H1 (cell line): ENCODE data around the gene NR5A2. TPM values are rescaled to one million over a fixed set of nuclear protein-coding genes. Genes with fewer than 3 reads are reported as not detected.

ENCODE experiments used
- CTCF ChIA-PET: fragments of 300-600 bp; sonication (Branson Sonifier 250); formaldehyde crosslinking; loops from one replicate; lab custom pipeline; 2021; ENCODE audit not compliant: partially characterized antibody; lab: Charles Lee
- POLR2A ChIA-PET: fragments of 300-600 bp; sonication (Branson Sonifier 250); formaldehyde crosslinking; loops from one replicate; lab custom pipeline; 2021; ENCODE audit warnings: inconsistent platforms; ENCODE audit not compliant: partially characterized antibody; lab: Charles Lee
- DNase-seq, 2 experiments: peaks; one replicate each; pipeline versions ENCODE4 v3.0.0 to v3.0.0-alpha.2; 2010 to 2022; ENCODE audit warnings: low spot score in 2 of 2, low read depth in 1 of 2, mixed read lengths in 1 of 2
- FAIRE-seq: peaks from 2 replicates; lab custom pipeline; 2011; peaks lifted over from hg19 to GRCh38; lab: Jason Lieb, UNC
- H2AFZ ChIP-seq: 2 replicates; pipeline ENCODE4 v1.8.1; 2012; ENCODE audit warnings: low read length, inconsistent platforms
- H2AK5ac ChIP-seq: 2 replicates; pipeline ENCODE4 v1.6.1; 2013; ENCODE audit warnings: low read depth, low read length
- H2BK120ac ChIP-seq: replicated peaks from 2 replicates; pipeline ENCODE3; 2013; ENCODE audit warnings: low read depth, low read length, inconsistent platforms
- H2BK12ac ChIP-seq: 2 replicates; pipeline ENCODE4 v1.6.1; 2013; ENCODE audit warnings: low read depth, low read length
- H2BK15ac ChIP-seq: 2 replicates; pipeline ENCODE4 v1.6.1; 2013; ENCODE audit warnings: low read length
- H2BK20ac ChIP-seq: 2 replicates; pipeline ENCODE4 v1.6.1; 2013; ENCODE audit warnings: low read length
- H2BK5ac ChIP-seq: 2 replicates; pipeline ENCODE4 v1.6.1; 2013; ENCODE audit warnings: low read depth, low read length
- H3K14ac ChIP-seq: 2 replicates; pipeline ENCODE4 v1.6.1; 2013; ENCODE audit warnings: inconsistent platforms; ENCODE audit not compliant: insufficient read length
- H3K18ac ChIP-seq: 2 replicates; pipeline ENCODE4 v1.6.1; 2013; ENCODE audit warnings: low read length; ENCODE audit errors: extremely low read depth
- H3K23ac ChIP-seq: 2 replicates; pipeline ENCODE4 v1.6.1; 2013; ENCODE audit warnings: inconsistent platforms; ENCODE audit not compliant: insufficient read length
- H3K23me2 ChIP-seq: 2 replicates; pipeline ENCODE4 v1.6.1; 2013; ENCODE audit warnings: low read depth, low read length
- H3K27ac ChIP-seq: 2 replicates; pipeline ENCODE4 v1.6.1; 2011; ENCODE audit warnings: low read depth, low read length, inconsistent platforms
- H3K27me3 ChIP-seq, 4 experiments: replicated peaks in 1 of 4; 1 replicate in 1 of 4; 2 replicates in 3 of 4; pipeline versions ENCODE4 v1.6.1 to v1.8.1; 2011 to 2013; ENCODE audit warnings: low read length in 3 of 4, mild to moderate bottlenecking in 3 of 4, inconsistent platforms in 2 of 4, mixed read lengths in 2 of 4, moderate library complexity in 1 of 4; ENCODE audit not compliant: control insufficient read depth in 3 of 4, insufficient read depth in 3 of 4; ENCODE audit errors: extremely low read depth in 1 of 4
- H3K36me3 ChIP-seq, 4 experiments: 2 replicates each; pipeline versions ENCODE4 v1.6.1 to v1.8.1; 2011 to 2013; ENCODE audit warnings: mild to moderate bottlenecking in 4 of 4, low read length in 3 of 4, moderate library complexity in 2 of 4, control low read depth in 1 of 4, inconsistent platforms in 1 of 4; ENCODE audit not compliant: insufficient read depth in 4 of 4, control insufficient read depth in 2 of 4
- H3K4ac ChIP-seq: replicated peaks from 2 replicates; pipeline ENCODE3; 2013; ENCODE audit warnings: low read length, low read depth, mixed read lengths, inconsistent platforms; ENCODE audit not compliant: insufficient read length
- H3K4me1 ChIP-seq, 4 experiments: replicated peaks in 1 of 4; 1 replicate in 1 of 4; 2 replicates in 3 of 4; pipeline versions ENCODE4 v1.6.1 to v1.8.1; 2011 to 2013; ENCODE audit warnings: low read length in 3 of 4, inconsistent platforms in 2 of 4, mixed read lengths in 1 of 4; ENCODE audit not compliant: insufficient read depth in 4 of 4, control insufficient read depth in 3 of 4
- H3K4me2 ChIP-seq, 2 experiments: 2 replicates each; pipeline versions ENCODE4 v1.6.1 to v1.8.1; 2011 to 2013; ENCODE audit warnings: low read depth in 2 of 2, low read length in 2 of 2, control low read depth in 1 of 2, inconsistent platforms in 1 of 2, mild to moderate bottlenecking in 1 of 2; ENCODE audit not compliant: insufficient read depth in 1 of 2
- H3K4me3 ChIP-seq, 4 experiments: fragments of 200-600, 300-600 bp in 1 of 4; sonication (generic), shearing (Covaris generic), sonication (Bioruptor Twin) in 1 of 4; 2 replicates each; pipeline versions ENCODE4 v1.5.1 to v1.8.1; 2011 to 2016; ENCODE audit warnings: low read length in 4 of 4, low read depth in 3 of 4, control low read depth in 2 of 4, inconsistent platforms in 2 of 4, mild to moderate bottlenecking in 2 of 4, mixed read lengths in 1 of 4, moderate library complexity in 1 of 4; ENCODE audit not compliant: insufficient read depth in 2 of 4; ENCODE audit errors: extremely low read depth in 1 of 4
- H3K56ac ChIP-seq: replicated peaks from 2 replicates; pipeline ENCODE3; 2013; ENCODE audit warnings: low read depth, mild to moderate bottlenecking, mixed read lengths, low read length, inconsistent platforms; ENCODE audit not compliant: insufficient read length
- H3K79me1 ChIP-seq: 2 replicates; pipeline ENCODE4 v1.6.1; 2013; ENCODE audit warnings: low read depth, low read length, control low read depth
- H3K79me2 ChIP-seq, 2 experiments: 2 replicates each; pipeline versions ENCODE4 v1.6.1 to v1.8.1; 2012 to 2013; ENCODE audit warnings: low read length in 2 of 2, mild to moderate bottlenecking in 2 of 2, inconsistent platforms in 1 of 2; ENCODE audit not compliant: insufficient read depth in 2 of 2, control insufficient read depth in 1 of 2
- H3K9ac ChIP-seq, 4 experiments: replicated peaks in 1 of 4; 1 replicate in 1 of 4; 2 replicates in 3 of 4; pipeline versions ENCODE4 v1.6.1 to v1.8.1; 2011 to 2013; ENCODE audit warnings: low read depth in 3 of 4, low read length in 3 of 4, control low read depth in 2 of 4, mild to moderate bottlenecking in 2 of 4, moderate library complexity in 2 of 4, inconsistent platforms in 1 of 4; ENCODE audit errors: extremely low read depth in 1 of 4
- H3K9me3 ChIP-seq, 2 experiments: 2 replicates each; pipeline versions ENCODE4 v1.6.1 to v1.8.1; 2012 to 2013; ENCODE audit warnings: mild to moderate bottlenecking in 2 of 2, moderate library complexity in 2 of 2, control low read depth in 1 of 2, inconsistent platforms in 1 of 2, low read depth in 1 of 2, low read length in 1 of 2, mixed read lengths in 1 of 2; ENCODE audit not compliant: insufficient read depth in 2 of 2
- H4K20me1 ChIP-seq, 2 experiments: replicated peaks in 1 of 2; 2 replicates each; pipeline versions ENCODE3 to v1.8.1; 2011 to 2013; ENCODE audit warnings: inconsistent platforms in 2 of 2, low read length in 2 of 2, mild to moderate bottlenecking in 1 of 2; ENCODE audit not compliant: insufficient read depth in 2 of 2, control insufficient read depth in 1 of 2
- H4K5ac ChIP-seq: 2 replicates; pipeline ENCODE4 v1.6.1; 2013; ENCODE audit warnings: low read length, low read depth, mixed read lengths, inconsistent platforms; ENCODE audit not compliant: insufficient read length
- H4K8ac ChIP-seq: 2 replicates; pipeline ENCODE4 v1.8.0; 2013; ENCODE audit warnings: mild to moderate bottlenecking, moderate library complexity, low read length, inconsistent platforms; ENCODE audit not compliant: insufficient read depth; ENCODE audit errors: extremely low read depth
- H4K91ac ChIP-seq: replicated peaks from 2 replicates; pipeline ENCODE3; 2013; ENCODE audit warnings: low read length, mixed read lengths, inconsistent platforms; ENCODE audit not compliant: insufficient read length
- ASH2L ChIP-seq: fragments of 200-600, 300-600 bp; sonication (generic); IDR thresholded peaks from one replicate; pipeline ENCODE4 v1.7.1; 2017; ENCODE audit warnings: low read length
- CTBP2 ChIP-seq: IDR thresholded peaks from 2 replicates; pipeline ENCODE4 v1.7.0; 2011; ENCODE audit warnings: borderline replicate concordance, mild to moderate bottlenecking, moderate library complexity, mixed read lengths, low read length; ENCODE audit not compliant: insufficient read depth, insufficient read length
- CTCF ChIP-seq, 3 experiments: IDR thresholded peaks; 1 replicate in 2 of 3; 2 replicates in 1 of 3; pipeline versions ENCODE4 v1.5.1 to v1.6.1; 2011; ENCODE audit warnings: low read length in 3 of 3, mild to moderate bottlenecking in 3 of 3, inconsistent platforms in 2 of 3, low read depth in 1 of 3, moderate library complexity in 1 of 3; ENCODE audit not compliant: insufficient read depth in 1 of 3; ENCODE audit errors: control extremely low read depth in 1 of 3
- EGR1 ChIP-seq: IDR thresholded peaks from 2 replicates; pipeline ENCODE4 v1.6.1; 2011; ENCODE audit warnings: low read depth, low read length, borderline replicate concordance
- JUND ChIP-seq: IDR thresholded peaks from 2 replicates; pipeline ENCODE4 v1.6.1; 2011; ENCODE audit warnings: mild to moderate bottlenecking, improper control_type of control experiment, low read length
- KDM4A ChIP-seq: IDR thresholded peaks from one replicate; pipeline ENCODE4 v1.7.1; 2012; ENCODE audit warnings: low read depth, mild to moderate bottlenecking, moderate library complexity, low read length, inconsistent platforms; ENCODE audit not compliant: severe bottlenecking
- MAFK ChIP-seq: IDR thresholded peaks from 2 replicates; pipeline ENCODE4 v1.6.1; 2012; ENCODE audit warnings: low read depth, mild to moderate bottlenecking, improper control_type of control experiment, low read length
- NANOG ChIP-seq: IDR thresholded peaks from 2 replicates; pipeline ENCODE4 v1.6.1; 2011; ENCODE audit warnings: low read length, low read depth, mild to moderate bottlenecking, inconsistent platforms; ENCODE audit not compliant: insufficient read depth, poor library complexity, severe bottlenecking
- NRF1 ChIP-seq: IDR thresholded peaks from 2 replicates; pipeline ENCODE4 v1.6.1; 2011; ENCODE audit warnings: mild to moderate bottlenecking, low read depth, low read length, improper control_type of control experiment
- SIX5 ChIP-seq: IDR thresholded peaks from 2 replicates; pipeline ENCODE4 v1.6.1; 2011; ENCODE audit warnings: mild to moderate bottlenecking, low read depth, low read length
- SP2 ChIP-seq: IDR thresholded peaks from 2 replicates; pipeline ENCODE4 v1.6.1; 2012; ENCODE audit warnings: mild to moderate bottlenecking, low read length, inconsistent platforms
- TBP ChIP-seq: IDR thresholded peaks from 2 replicates; pipeline ENCODE4 v1.6.1; 2011; ENCODE audit warnings: low read depth, low read length, improper control_type of control experiment
- WGBS, 2 experiments: shearing (Covaris generic) in 1 of 2; methylation state at CpG; one replicate each; pipeline versions ENCODE4 v1.1.6 to v1.1.7; 2013 to 2015; ENCODE audit warnings: low lambda C conversion rate in 2 of 2, mixed read lengths in 2 of 2, inconsistent platforms in 1 of 2, low coverage in 1 of 2, missing lambda C conversion rate in 1 of 2; ENCODE audit not compliant: insufficient replicate concordance in 2 of 2, insufficient coverage in 1 of 2, insufficient read length in 1 of 2; ENCODE audit errors: extremely low coverage in 1 of 2, missing lambda C conversion rate in 1 of 2; 5-methylcytosine and 5-hydroxymethylcytosine counted together
- polyA plus RNA-seq, 7 experiments: library from polyadenylated mRNA; depleted of rRNA in 3 of 7; stranded (reverse) in 5 of 7; unstranded in 2 of 7; fragments of >200 nt in 5 of 7; fragments of 200-250 nt in 2 of 7; gene quantifications; 1 replicate in 5 of 7; 2 replicates in 1 of 7; 4 replicates in 1 of 7; pipeline versions ENCODE4 v1.2.1 to v1.2.3, GENCODE V29; 2011 to 2013; ENCODE audit warnings: missing spikeins in 2 of 7, mixed read lengths in 2 of 7
- total RNA-seq: library from RNA; stranded (reverse); fragmentation: NEBNext Ultra II Directional; extraction: Animal tissue kit (Norgen Biotek cat#: 25700); gene quantifications from 2 replicates; pipeline ENCODE4 v1.2.1, GENCODE V29; 2021

Gene NR5A2
- total and polyA plus RNA-seq, 2 of the 8 experiments (the other 6 are each of a cell fraction or from before 2014, with no cell fraction given): 1.7 to 11.6 TPM

GRCh38 chr1:200173097-200173618 is 145.6 kb downstream of the NR5A2 start:
- Histone ChIP-seq H3K79me2 (no peaks in the 10 kb centered on the region), H3K9ac (no peak overlapping the region), H3K23ac (no peak overlapping the region), H2AFZ (no peak overlapping the region), H2BK20ac (no peak overlapping the region), H3K4me1 (peaks cover 0 to 4% (median 0%) of the 10 kb centered on the region in 4 experiments; a peak in 3 of 7 replicates), H3K4me3 (no peak overlapping the region), H3K27ac (no peak overlapping the region), H3K9me3 (no peaks in the 10 kb centered on the region), H3K14ac (no peak overlapping the region), H3K4ac (no peak overlapping the region), H2BK12ac (no peak overlapping the region), H3K23me2 (no peaks in the 10 kb centered on the region), H2BK120ac (no peak overlapping the region), H2AK5ac (no peak overlapping the region), H4K8ac (no peak overlapping the region), H3K36me3 (no peaks in the 10 kb centered on the region), H2BK5ac (no peak overlapping the region), H3K27me3 (no peaks in the 10 kb centered on the region), H3K18ac (no peak overlapping the region), H3K79me1 (no peaks in the 10 kb centered on the region), H4K91ac (no peak overlapping the region), H4K20me1 (no peaks in the 10 kb centered on the region), H3K4me2 (no peak overlapping the region), H4K5ac (no peak overlapping the region), H3K56ac (no peak overlapping the region)
- POLR2A ChIA-PET: interaction anchor here (1.2 kb wide), 1 partner anchor 9 kb away, joined by 3 read pairs; no protein-coding TSS in a partner anchor
- no peak for DNase-seq
- FAIRE-seq: no peak
- 72% methylated on average over 2 of the region's 2 CpGs; no CpG with 5 or more reads in 1 of the 2 experiments for WGBS, 2 experiments
- CTCF ChIA-PET: no interaction called here
- TF ChIP-seq SP2 (no peak), JUND (no peak), CTCF (IDR thresholded peaks at IDR 0.05; ENCODE audit: control extremely low read depth in 1 of 3, insufficient read depth in 1 of 3, low read depth in 1 of 3, low read length in 3 of 3) (no peak), TBP (no peak), ASH2L (no peak), EGR1 (no peak), NANOG (no peak), KDM4A (no peak), CTBP2 (no peak), SIX5 (no peak), NRF1 (no peak), MAFK (no peak)
- TF ChIP-seq, all 59 proteins: peak for 0
- no peak overlapping the region for H2BK15ac ChIP-seq
